ENCODE data around the gene DEXI. TPM values are rescaled to one million over a fixed set of nuclear protein-coding genes. Genes with fewer than 3 reads are reported as not detected.

Gene DEXI
- 10 to 100 TPM; 38.3 to 73.8 (median 56.1) TPM for total RNA-seq

GRCh38 chr16:10942352-10943063, at the start of gene DEXI:
TSS of gene DEXI (minus strand) at chr16:10942468. CDS start at chr16:10942005, 463 bp downstream.
- TF ChIP-seq CTCF (IDR thresholded peaks at IDR 0.05; ENCODE audit: low read depth) = no peak

- no peak for TF ChIP-seq CTCF (IDR thresholded peaks at IDR 0.05; ENCODE audit: low read depth)
Observed at GRCh38 chr16:10990378-10990777, 48.1 kb upstream of the DEXI start.

GRCh38 chr16:10989559-10989958, 47.3 kb upstream of the DEXI start:
- TF ChIP-seq CTCF (IDR thresholded peaks at IDR 0.05; ENCODE audit: low read depth) = no peak

- TF ChIP-seq CTCF (IDR thresholded peaks at IDR 0.05; ENCODE audit: low read depth) = no peak
Observed at GRCh38 chr16:10988879-10989278, 46.6 kb upstream of the DEXI start.

- TF ChIP-seq CTCF (IDR thresholded peaks at IDR 0.05; ENCODE audit: low read depth) = no peak
Observed at GRCh38 chr16:10988164-10988803, 46.0 kb upstream of the DEXI start.

- TF ChIP-seq CTCF (IDR thresholded peaks at IDR 0.05; ENCODE audit: low read depth) = no peak
Observed at GRCh38 chr16:10987361-10988163, 45.3 kb upstream of the DEXI start.

GRCh38 chr16:10984509-10984908, 42.2 kb upstream of the DEXI start:
- TF ChIP-seq CTCF (IDR thresholded peaks at IDR 0.05; ENCODE audit: low read depth) = no peak
